Measurements from ENCODE around the gene CDHR3.

Gene CDHR3

GRCh38 chr7:106029941-106030340, 66.9 kb downstream of the CDHR3 start:
- Histone ChIP-seq H3K27me3 (replicated peaks; ENCODE audit: insufficient read depth, low read length) (no peaks in the 10 kb centered on the region), H3K9me3 (replicated peaks; ENCODE audit: insufficient read depth, low read length) (no peaks in the 10 kb centered on the region), H3K9ac (ENCODE audit: low read length) (no peak overlapping the region), H4K20me1 (ENCODE audit: insufficient read depth, low read length) (no peaks in the 10 kb centered on the region), H3K4me1 (ENCODE audit: low read length) (0 out of 2 replicates have a peak, but pooled peaks cover 4% of the 10 kb centered on the region), H3K36me3 (replicated peaks; ENCODE audit: insufficient read depth, low read length) (no peaks in the 10 kb centered on the region), H3K9me2 (replicated peaks; ENCODE audit: insufficient read depth, low read length) (no peaks in the 10 kb centered on the region), H3K4me3 (ENCODE audit: low read length) (no peak overlapping the region), H3K4me2 (ENCODE audit: low read depth, low read length) (no peak overlapping the region), H3F3A (ENCODE audit: insufficient read depth, low read length) (no peaks in the 10 kb centered on the region; the same call in 1 of the 2 replicates), H2AFZ (ENCODE audit: low read length) (no peak overlapping the region), H3K27ac (ENCODE audit: low read length) (no peak overlapping the region), H3K79me2 (ENCODE audit: low read length) (no peaks in the 10 kb centered on the region)
- no peak for DNase-seq
- TF ChIP-seq, protein P1, sequence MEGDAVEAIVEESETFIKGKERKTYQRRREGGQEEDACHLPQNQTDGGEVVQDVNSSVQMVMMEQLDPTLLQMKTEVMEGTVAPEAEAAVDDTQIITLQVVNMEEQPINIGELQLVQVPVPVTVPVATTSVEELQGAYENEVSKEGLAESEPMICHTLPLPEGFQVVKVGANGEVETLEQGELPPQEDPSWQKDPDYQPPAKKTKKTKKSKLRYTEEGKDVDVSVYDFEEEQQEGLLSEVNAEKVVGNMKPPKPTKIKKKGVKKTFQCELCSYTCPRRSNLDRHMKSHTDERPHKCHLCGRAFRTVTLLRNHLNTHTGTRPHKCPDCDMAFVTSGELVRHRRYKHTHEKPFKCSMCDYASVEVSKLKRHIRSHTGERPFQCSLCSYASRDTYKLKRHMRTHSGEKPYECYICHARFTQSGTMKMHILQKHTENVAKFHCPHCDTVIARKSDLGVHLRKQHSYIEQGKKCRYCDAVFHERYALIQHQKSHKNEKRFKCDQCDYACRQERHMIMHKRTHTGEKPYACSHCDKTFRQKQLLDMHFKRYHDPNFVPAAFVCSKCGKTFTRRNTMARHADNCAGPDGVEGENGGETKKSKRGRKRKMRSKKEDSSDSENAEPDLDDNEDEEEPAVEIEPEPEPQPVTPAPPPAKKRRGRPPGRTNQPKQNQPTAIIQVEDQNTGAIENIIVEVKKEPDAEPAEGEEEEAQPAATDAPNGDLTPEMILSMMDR (IDR thresholded peaks at IDR 0.05; ENCODE audit: low read length), result peak; percentile 21; the same call in 1 of the 2 replicates
- no peak for TF ChIP-seq EZH2 (optimal IDR thresholded peaks at IDR 0.05; ENCODE audit: low read depth, low read length)
- TF ChIP-seq EZH2phosphoT487 (IDR thresholded peaks at IDR 0.05; ENCODE audit: low read length), result no peak

DNA sequence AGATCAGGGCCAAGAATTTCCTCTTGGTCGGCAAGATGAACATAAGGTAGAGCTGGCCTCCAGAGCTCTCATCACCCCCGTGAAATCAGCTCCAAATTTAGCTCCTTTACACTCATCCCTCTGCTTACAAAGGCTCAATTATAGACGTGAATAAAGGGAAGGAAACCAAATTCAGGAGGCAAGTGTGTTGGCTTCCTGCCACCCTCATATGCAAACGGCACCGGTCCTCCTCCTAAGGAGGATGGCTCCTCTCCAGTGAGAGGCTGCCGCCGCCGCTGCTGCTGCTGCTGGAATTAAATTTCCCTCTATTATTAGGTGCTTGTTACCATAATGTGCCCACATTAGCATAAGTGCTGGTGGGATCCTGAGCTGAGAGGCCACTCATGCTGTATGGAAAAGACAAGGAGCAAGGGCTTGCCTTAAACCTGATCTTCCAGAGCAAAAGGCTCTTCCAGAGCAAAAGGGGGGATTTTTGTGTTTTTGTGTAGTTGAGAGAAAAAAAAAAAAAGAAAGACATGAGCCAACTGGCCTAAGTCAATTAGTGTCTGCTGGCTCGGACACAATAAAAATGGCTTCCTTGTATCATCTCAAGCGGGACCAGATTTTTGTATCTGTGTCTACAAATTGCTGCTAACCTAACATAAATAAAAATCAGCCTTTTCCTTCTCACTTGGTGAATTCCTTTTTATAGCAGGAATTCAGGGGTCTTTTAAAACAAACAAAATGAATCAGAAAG, 68.4 kb downstream of the CDHR3 start:
- no peak overlapping the region for H2AFZ ChIP-seq (ENCODE audit: low read length)
- no peaks in the 10 kb centered on the region for H3F3A ChIP-seq (ENCODE audit: insufficient read depth, low read length)
- no peaks in the 10 kb centered on the region for H3K79me2 ChIP-seq (ENCODE audit: low read length)
- H3K4me3 ChIP-seq (ENCODE audit: low read length), result no peak overlapping the region
- no peaks in the 10 kb centered on the region for H4K20me1 ChIP-seq (ENCODE audit: insufficient read depth, low read length)
- no peaks in the 10 kb centered on the region for H3K9me3 ChIP-seq (replicated peaks; ENCODE audit: insufficient read depth, low read length)
- no peaks in the 10 kb centered on the region for H3K27me3 ChIP-seq (replicated peaks; ENCODE audit: insufficient read depth, low read length)
- no peak overlapping the region for H3K27ac ChIP-seq (ENCODE audit: low read length)
- H3K9me2 ChIP-seq (replicated peaks; ENCODE audit: insufficient read depth, low read length), result no peaks in the 10 kb centered on the region
- H3K4me2 ChIP-seq (ENCODE audit: low read depth, low read length), result no peak overlapping the region
- TF ChIP-seq, protein P1 (IDR thresholded peaks at IDR 0.05; ENCODE audit: low read length), result no peak
- TF ChIP-seq EZH2 (optimal IDR thresholded peaks at IDR 0.05; ENCODE audit: low read depth, low read length), result no peak
- TF ChIP-seq EZH2phosphoT487 (IDR thresholded peaks at IDR 0.05; ENCODE audit: low read length), result no peak
- no peak overlapping the region for H3K9ac ChIP-seq (ENCODE audit: low read length)
- H3K36me3 ChIP-seq (replicated peaks; ENCODE audit: insufficient read depth, low read length), result no peaks in the 10 kb centered on the region
- DNase-seq, result no peak
- no peaks in the 10 kb centered on the region for H3K4me1 ChIP-seq (ENCODE audit: low read length)

- no peaks in the 10 kb centered on the region for H3K36me3 ChIP-seq (replicated peaks; ENCODE audit: insufficient read depth, low read length)
- no peak overlapping the region for H3K4me3 ChIP-seq (ENCODE audit: low read length)
- TF ChIP-seq, protein P1 (IDR thresholded peaks at IDR 0.05; ENCODE audit: low read length), result no peak
- no peak for TF ChIP-seq EZH2 (optimal IDR thresholded peaks at IDR 0.05; ENCODE audit: low read depth, low read length)
- TF ChIP-seq EZH2phosphoT487 (IDR thresholded peaks at IDR 0.05; ENCODE audit: low read length), result no peak
- no peaks in the 10 kb centered on the region for H3K27me3 ChIP-seq (replicated peaks; ENCODE audit: insufficient read depth, low read length)
- H2AFZ ChIP-seq (ENCODE audit: low read length), result no peak overlapping the region
- H3K9me2 ChIP-seq (replicated peaks; ENCODE audit: insufficient read depth, low read length), result no peaks in the 10 kb centered on the region
- H4K20me1 ChIP-seq (ENCODE audit: insufficient read depth, low read length), result no peaks in the 10 kb centered on the region
- H3K9me3 ChIP-seq (replicated peaks; ENCODE audit: insufficient read depth, low read length), result no peaks in the 10 kb centered on the region
- no peaks in the 10 kb centered on the region for H3K4me1 ChIP-seq (ENCODE audit: low read length)
- H3K9ac ChIP-seq (ENCODE audit: low read length), result no peak overlapping the region
- no peak for DNase-seq
- H3K4me2 ChIP-seq (ENCODE audit: low read depth, low read length), result no peak overlapping the region
- H3K27ac ChIP-seq (ENCODE audit: low read length), result no peak overlapping the region
- no peaks in the 10 kb centered on the region for H3K79me2 ChIP-seq (ENCODE audit: low read length)
- no peaks in the 10 kb centered on the region for H3F3A ChIP-seq (ENCODE audit: insufficient read depth, low read length)
Observed at GRCh38 chr7:106032295-106032694, 69.2 kb downstream of the CDHR3 start.
